IPS-15b (cell line): ENCODE data around the gene HILPDA.

Source experiments
- H3K27me3 ChIP-seq: one replicate; pipeline ENCODE4 v1.6.1; 2013; ENCODE audit warnings: low read length; ENCODE audit not compliant: control insufficient read depth, insufficient read depth
- H3K36me3 ChIP-seq: one replicate; pipeline ENCODE4 v1.6.1; 2013; ENCODE audit warnings: low read length; ENCODE audit not compliant: control insufficient read depth, insufficient read depth
- H3K4me1 ChIP-seq: one replicate; pipeline ENCODE4 v1.6.1; 2013; ENCODE audit warnings: mild to moderate bottlenecking, low read length; ENCODE audit not compliant: control insufficient read depth, insufficient read depth
- H3K4me3 ChIP-seq: one replicate; pipeline ENCODE4 v1.5.1; 2013; ENCODE audit warnings: low read depth, low read length
- H3K9ac ChIP-seq: one replicate; pipeline ENCODE4 v1.6.1; 2013; ENCODE audit warnings: low read depth, mild to moderate bottlenecking, low read length
- H3K9me3 ChIP-seq: one replicate; pipeline ENCODE4 v1.6.1; 2013; ENCODE audit warnings: mild to moderate bottlenecking, low read length; ENCODE audit not compliant: control insufficient read depth, insufficient read depth

Gene HILPDA

DNA sequence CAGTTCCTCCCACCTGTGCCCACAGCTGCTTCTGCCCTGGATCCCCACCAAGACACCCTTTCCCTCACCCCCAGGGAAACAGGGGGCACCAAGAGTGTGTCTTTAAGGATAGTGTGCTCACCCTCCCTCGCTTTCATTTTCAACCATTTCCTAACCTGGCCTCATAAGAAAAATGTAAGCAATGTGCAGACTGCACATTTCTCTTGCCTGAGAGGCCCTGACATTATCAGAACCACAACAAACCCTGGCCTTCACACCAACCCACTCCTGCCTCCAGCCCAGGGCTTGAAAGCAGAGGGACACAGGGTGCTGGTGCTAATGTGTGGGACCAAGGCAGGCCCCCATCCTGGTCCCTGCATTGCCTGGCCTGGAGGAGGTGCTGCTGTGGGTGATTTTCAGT lies 34.9 kb upstream of the HILPDA start:
- Histone ChIP-seq H3K36me3 (no peaks in the 10 kb centered on the region), H3K9me3 (no peaks in the 10 kb centered on the region), H3K4me3 (no peak overlapping the region), H3K27me3 (peaks cover 37% of the 10 kb centered on the region), H3K9ac (no peak overlapping the region), H3K4me1 (no peaks in the 10 kb centered on the region)

GRCh38 chr7:128421384-128421783 lies 34.3 kb upstream of the HILPDA start:
- no peak overlapping the region for H3K4me3 ChIP-seq
- no peaks in the 10 kb centered on the region for H3K36me3 ChIP-seq
- H3K9ac ChIP-seq = no peak overlapping the region

GRCh38 chr7:128422037-128422436 lies 33.6 kb upstream of the HILPDA start:
- Histone ChIP-seq H3K4me3 (no peak overlapping the region), H3K4me1 (no peaks in the 10 kb centered on the region), H3K36me3 (no peaks in the 10 kb centered on the region), H3K9me3 (no peaks in the 10 kb centered on the region), H3K9ac (no peak overlapping the region), H3K27me3 (peaks cover 29% of the 10 kb centered on the region)

More at GRCh38 chr7:128421384-128421783, 34.3 kb upstream of the HILPDA start:
- H3K9me3 ChIP-seq = no peaks in the 10 kb centered on the region
- peaks cover 36% of the 10 kb centered on the region for H3K27me3 ChIP-seq
- no peaks in the 10 kb centered on the region for H3K4me1 ChIP-seq

GRCh38 chr7:128422842-128423241 lies 32.8 kb upstream of the HILPDA start:
- Histone ChIP-seq H3K27me3 (peaks cover 25% of the 10 kb centered on the region), H3K9ac (no peak overlapping the region), H3K9me3 (no peaks in the 10 kb centered on the region), H3K4me3 (no peak overlapping the region), H3K4me1 (no peaks in the 10 kb centered on the region), H3K36me3 (no peaks in the 10 kb centered on the region)

DNA sequence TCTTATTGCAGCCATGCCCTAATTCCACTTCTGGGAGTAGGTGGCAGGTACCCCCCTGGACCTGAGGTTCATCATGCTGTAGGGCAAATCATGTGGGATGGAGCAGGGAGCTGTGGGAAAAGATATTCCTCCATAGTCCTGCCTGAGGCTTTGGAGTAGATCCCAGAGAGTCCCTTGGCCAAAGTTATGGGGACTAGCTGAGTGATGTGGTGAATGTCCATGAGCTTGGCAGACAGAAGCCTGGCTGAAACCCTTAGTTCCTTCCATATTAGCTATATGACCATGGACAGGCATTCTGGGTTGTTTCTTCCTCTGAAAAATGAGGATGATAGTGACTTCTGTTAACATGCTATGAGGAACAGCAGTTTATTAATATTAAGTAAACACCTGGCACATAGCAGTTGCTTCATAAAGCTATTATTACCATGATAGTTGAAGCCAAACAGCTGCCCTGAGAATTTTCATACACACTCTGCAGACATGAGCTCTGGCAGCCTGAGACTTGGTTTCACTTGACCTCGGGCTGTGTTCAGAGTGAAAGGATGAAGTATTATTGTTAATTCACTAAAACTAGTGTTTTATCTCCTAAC lies 30.9 kb upstream of the HILPDA start:
- Histone ChIP-seq H3K9ac (no peak overlapping the region), H3K4me3 (no peak overlapping the region), H3K36me3 (no peaks in the 10 kb centered on the region), H3K27me3 (peaks cover 12% of the 10 kb centered on the region), H3K9me3 (no peaks in the 10 kb centered on the region), H3K4me1 (no peaks in the 10 kb centered on the region)

GRCh38 chr7:128425850-128426249 lies 29.8 kb upstream of the HILPDA start:
- Histone ChIP-seq H3K4me3 (no peak overlapping the region), H3K9me3 (no peaks in the 10 kb centered on the region), H3K27me3 (peaks cover 7% of the 10 kb centered on the region), H3K9ac (no peak overlapping the region), H3K4me1 (peaks cover 6% of the 10 kb centered on the region), H3K36me3 (no peaks in the 10 kb centered on the region)

GRCh38 chr7:128427289-128427891 lies 28.3 kb upstream of the HILPDA start:
- Histone ChIP-seq H3K9ac (no peak overlapping the region), H3K4me3 (no peak overlapping the region), H3K27me3 (peaks cover 7% of the 10 kb centered on the region), H3K9me3 (no peaks in the 10 kb centered on the region), H3K36me3 (no peaks in the 10 kb centered on the region), H3K4me1 (peaks cover 11% of the 10 kb centered on the region)

DNA sequence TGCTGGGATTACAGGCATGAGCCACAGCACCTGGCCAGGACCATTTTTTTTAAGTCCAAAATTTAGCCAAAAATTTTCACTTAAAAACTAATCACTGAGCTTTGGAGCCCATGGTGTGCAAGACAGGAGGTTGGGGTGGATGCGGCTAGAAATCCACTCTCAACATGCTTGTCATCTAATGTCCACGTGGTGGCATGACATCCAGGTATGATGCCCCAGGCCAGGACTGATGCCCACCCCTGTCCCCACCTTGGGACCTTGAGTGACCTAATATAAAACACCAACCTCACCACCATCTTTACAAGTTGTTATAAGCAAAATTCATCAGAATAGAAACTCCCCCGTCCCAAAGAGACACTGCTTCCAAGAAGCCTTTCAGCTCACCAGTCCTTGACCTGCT lies 25.5 kb upstream of the HILPDA start:
- Histone ChIP-seq H3K36me3 (no peaks in the 10 kb centered on the region), H3K9me3 (no peaks in the 10 kb centered on the region), H3K4me3 (no peak overlapping the region), H3K27me3 (no peaks in the 10 kb centered on the region), H3K9ac (no peak overlapping the region), H3K4me1 (peaks cover 16% of the 10 kb centered on the region)

- Histone ChIP-seq H3K9me3 (no peaks in the 10 kb centered on the region), H3K4me1 (peaks cover 24% of the 10 kb centered on the region), H3K27me3 (no peaks in the 10 kb centered on the region), H3K4me3 (no peak overlapping the region), H3K9ac (no peak overlapping the region), H3K36me3 (no peaks in the 10 kb centered on the region)
Observed at GRCh38 chr7:128431221-128431620, 24.5 kb upstream of the HILPDA start.

DNA sequence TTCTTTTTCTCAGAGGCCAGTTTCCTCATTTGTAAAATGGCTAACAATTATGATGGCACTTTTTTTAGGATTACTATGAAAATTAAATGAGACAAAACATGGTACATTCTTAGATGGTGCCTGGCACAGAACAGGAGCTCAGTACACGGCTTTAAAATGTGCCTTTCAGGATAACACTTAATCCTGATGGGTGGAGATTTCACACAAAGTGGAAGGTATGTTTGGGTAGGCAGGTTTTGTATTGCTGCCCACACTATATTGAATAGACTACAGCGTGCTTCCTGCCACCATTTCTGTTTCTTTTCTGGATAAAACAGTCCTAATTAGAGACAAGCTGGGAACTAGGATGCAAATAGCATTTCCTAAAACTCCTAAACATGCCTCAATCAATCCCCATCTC lies 23.9 kb upstream of the HILPDA start:
- H3K4me3 ChIP-seq = no peak overlapping the region
- H3K36me3 ChIP-seq = no peaks in the 10 kb centered on the region
- no peaks in the 10 kb centered on the region for H3K27me3 ChIP-seq
- peaks cover 24% of the 10 kb centered on the region for H3K4me1 ChIP-seq
- no peaks in the 10 kb centered on the region for H3K9me3 ChIP-seq
- no peak overlapping the region for H3K9ac ChIP-seq

GRCh38 chr7:128434413-128435326 lies 21.0 kb upstream of the HILPDA start:
- Histone ChIP-seq H3K9ac (no peak overlapping the region), H3K4me3 (peak overlapping the region; percentile 7), H3K27me3 (no peaks in the 10 kb centered on the region), H3K36me3 (no peaks in the 10 kb centered on the region), H3K4me1 (peaks cover 24% of the 10 kb centered on the region), H3K9me3 (no peaks in the 10 kb centered on the region)

DNA sequence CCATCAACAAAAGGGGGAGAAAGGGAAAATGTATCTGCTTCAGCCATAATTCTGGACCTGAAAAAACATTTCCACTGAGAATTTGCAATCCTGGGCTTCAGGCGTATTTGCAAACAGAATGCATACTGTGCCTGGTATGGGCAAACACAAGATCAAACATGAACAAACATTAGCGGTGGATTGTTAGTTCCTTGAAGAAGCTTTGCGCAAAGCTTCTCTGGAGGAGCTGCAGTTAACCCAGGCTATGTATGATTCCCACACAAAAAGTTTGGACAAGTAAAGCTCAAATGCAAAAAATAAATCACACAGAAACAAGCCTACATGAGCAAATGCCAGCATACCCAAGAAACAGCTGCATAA lies 20.4 kb upstream of the HILPDA start:
- H3K4me1 ChIP-seq = peaks cover 24% of the 10 kb centered on the region
- no peak overlapping the region for H3K9ac ChIP-seq
- H3K9me3 ChIP-seq = no peaks in the 10 kb centered on the region
- H3K27me3 ChIP-seq = no peaks in the 10 kb centered on the region
- H3K4me3 ChIP-seq = no peak overlapping the region
- no peaks in the 10 kb centered on the region for H3K36me3 ChIP-seq
